Large intestine (tissue), 3 donors: ENCODE data around the gene LRRC32. TPM values are rescaled to one million over a fixed set of nuclear protein-coding genes. Genes with fewer than 3 reads are reported as not detected.

Source experiments
- DNase-seq, 2 donors: peaks; one replicate each; pipeline versions ENCODE4 v3.0.0 to v3.0.0-alpha.2; 2013
- H3K27ac ChIP-seq: one replicate; pipeline ENCODE4 v1.5.1; 2013; ENCODE audit warnings: low read length
- H3K27me3 ChIP-seq: 2 replicates; pipeline ENCODE4 v1.6.1; 2013; ENCODE audit warnings: low read length; ENCODE audit not compliant: control insufficient read depth, insufficient read depth
- H3K36me3 ChIP-seq: 2 replicates; pipeline ENCODE4 v1.6.1; 2013; ENCODE audit warnings: low read length; ENCODE audit not compliant: control insufficient read depth, insufficient read depth
- H3K4me1 ChIP-seq: one replicate; pipeline ENCODE4 v1.6.1; 2013; ENCODE audit warnings: low read length; ENCODE audit not compliant: control insufficient read depth, insufficient read depth
- H3K4me3 ChIP-seq: one replicate; pipeline ENCODE4 v1.5.1; 2013; ENCODE audit warnings: low read length
- H3K9me3 ChIP-seq: one replicate; pipeline ENCODE4 v1.6.1; 2013; ENCODE audit warnings: mild to moderate bottlenecking, low read depth, low read length, moderate library complexity; ENCODE audit not compliant: control insufficient read depth
- WGBS: methylation state at CpG from one replicate; pipeline ENCODE4 v1.1.5; 2013; ENCODE audit warnings: low lambda C conversion rate; ENCODE audit not compliant: insufficient coverage; 5-methylcytosine and 5-hydroxymethylcytosine counted together
- polyA plus RNA-seq: library from polyadenylated mRNA; unstranded; fragments of 120-200 nt; gene quantifications from one replicate; pipeline ENCODE4 v1.2.1, GENCODE V29; 2013

LRRC32 gene
- polyA plus RNA-seq, 1 donor: 11.6 TPM

DNA sequence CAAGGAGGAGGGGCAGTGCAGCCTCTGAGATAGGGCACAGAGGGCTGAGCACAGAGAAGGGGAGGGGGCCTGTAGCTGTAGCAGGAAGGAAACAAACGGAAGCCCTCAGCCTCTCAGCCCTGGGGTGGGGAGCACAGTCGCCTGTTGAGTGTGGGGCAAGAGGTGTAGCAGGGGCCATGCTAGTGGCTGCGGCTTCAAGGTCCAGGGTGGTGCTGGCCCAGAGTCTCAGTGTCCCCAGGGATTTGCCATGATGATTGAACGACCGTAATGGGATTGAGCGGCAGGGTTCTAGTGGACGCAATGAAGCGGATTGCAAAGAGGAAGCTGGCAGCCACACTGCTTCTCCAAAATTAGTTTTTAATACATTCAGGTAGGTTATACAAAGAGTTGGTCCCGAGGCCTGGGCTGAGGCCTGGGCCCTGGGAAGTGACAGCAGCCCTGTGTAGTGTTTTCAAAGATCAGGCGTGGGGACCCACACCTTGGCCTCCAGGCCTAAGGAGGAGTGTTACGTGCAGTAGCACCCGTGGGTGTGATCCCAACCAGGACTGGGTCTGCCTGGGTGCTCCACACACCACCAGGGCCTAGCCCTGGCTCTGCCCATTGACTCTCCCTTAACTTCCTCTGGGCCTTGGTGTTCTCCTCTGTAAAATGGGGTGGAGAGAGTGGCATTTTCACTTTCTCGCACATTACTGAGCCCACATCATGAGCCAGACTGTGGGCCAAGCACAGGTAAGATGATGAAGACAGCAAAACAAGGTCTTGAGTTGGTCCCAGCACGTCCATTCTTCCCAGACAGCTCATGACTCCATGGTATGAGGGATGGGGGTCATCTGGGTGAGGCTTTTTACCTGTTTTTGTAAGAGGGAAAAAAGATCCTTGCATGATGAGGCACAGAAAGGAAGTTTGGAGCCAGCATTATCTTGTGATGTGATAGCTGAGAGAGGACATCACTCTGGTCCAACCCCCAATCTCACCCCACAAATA lies 13.1 kb downstream of the LRRC32 start:
- Histone ChIP-seq H3K27ac (peak overlapping the region; percentile 8), H3K27me3 (no peaks in the 10 kb centered on the region), H3K36me3 (peaks cover 2% of the 10 kb centered on the region), H3K4me3 (no peak overlapping the region), H3K4me1 (peaks cover 14% of the 10 kb centered on the region), H3K9me3 (no peaks in the 10 kb centered on the region)
- DNase-seq: no peak
- no CpG with 5 or more reads among the region's 14 CpGs for WGBS

DNA sequence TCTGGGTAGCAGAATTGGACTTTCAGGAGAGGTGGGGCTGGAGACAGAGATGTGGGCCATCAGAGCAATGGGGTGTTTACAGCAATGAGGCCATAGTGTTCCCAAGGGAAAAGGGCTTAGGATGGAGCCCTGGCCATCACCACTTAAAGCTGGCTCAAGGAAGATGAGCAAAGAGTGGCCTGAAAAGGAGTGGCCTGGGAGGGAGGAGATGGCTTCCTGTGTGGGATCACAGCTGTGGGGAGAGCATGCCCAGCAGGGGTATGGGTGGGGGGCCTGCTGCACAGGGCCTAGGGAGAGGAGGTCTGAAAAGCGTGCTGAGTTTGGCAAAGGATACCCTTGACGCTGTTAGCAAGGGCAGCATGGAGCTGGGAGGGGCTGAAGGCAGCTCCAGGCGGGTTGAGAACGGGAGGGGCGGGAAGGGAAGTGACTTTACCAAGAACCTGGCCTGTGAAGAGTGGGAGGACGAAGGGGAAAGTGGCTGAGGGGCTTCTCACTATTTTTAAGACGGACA lies 13.9 kb downstream of the LRRC32 start:
- H3K4me1 ChIP-seq: peaks cover 14% of the 10 kb centered on the region
- H3K4me3 ChIP-seq: no peak overlapping the region
- peak overlapping the region; percentile 9 for H3K27ac ChIP-seq
- H3K27me3 ChIP-seq: no peaks in the 10 kb centered on the region
- H3K9me3 ChIP-seq: no peaks in the 10 kb centered on the region
- DNase-seq: no peak
- 65% methylated on average over 5 of the region's 7 CpGs for WGBS
- H3K36me3 ChIP-seq: peaks cover 2% of the 10 kb centered on the region

DNA sequence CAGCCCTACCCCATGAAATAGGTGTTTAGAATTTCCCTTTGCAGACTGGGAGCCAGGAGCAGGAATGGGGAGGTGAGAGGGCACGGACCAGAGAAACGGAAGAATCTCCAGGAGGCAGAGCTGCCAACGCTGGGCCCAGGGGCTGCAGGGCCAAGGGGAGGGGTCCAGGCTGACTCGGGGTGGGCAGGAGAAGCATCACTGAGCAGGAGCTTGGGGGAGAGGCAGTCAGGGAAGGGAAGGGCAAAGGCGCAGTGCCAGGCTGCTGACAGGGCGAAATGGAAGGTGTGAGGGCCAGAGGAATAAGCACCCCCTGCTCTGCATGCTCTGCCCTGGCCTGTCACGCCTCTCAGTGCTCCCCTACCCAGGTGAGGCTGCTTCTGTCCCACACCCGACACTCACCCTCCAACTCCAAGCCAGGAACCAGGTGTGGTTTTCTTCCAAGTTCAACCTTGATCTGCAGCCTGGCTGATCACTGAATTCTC lies 14.5 kb downstream of the LRRC32 start:
- Histone ChIP-seq H3K4me3 (no peak overlapping the region), H3K4me1 (peaks cover 14% of the 10 kb centered on the region), H3K27me3 (no peaks in the 10 kb centered on the region), H3K36me3 (peaks cover 2% of the 10 kb centered on the region), H3K27ac (peak overlapping the region; percentile 9), H3K9me3 (no peaks in the 10 kb centered on the region)
- no peak for DNase-seq
- WGBS: no CpG with 5 or more reads among the region's 8 CpGs

DNA sequence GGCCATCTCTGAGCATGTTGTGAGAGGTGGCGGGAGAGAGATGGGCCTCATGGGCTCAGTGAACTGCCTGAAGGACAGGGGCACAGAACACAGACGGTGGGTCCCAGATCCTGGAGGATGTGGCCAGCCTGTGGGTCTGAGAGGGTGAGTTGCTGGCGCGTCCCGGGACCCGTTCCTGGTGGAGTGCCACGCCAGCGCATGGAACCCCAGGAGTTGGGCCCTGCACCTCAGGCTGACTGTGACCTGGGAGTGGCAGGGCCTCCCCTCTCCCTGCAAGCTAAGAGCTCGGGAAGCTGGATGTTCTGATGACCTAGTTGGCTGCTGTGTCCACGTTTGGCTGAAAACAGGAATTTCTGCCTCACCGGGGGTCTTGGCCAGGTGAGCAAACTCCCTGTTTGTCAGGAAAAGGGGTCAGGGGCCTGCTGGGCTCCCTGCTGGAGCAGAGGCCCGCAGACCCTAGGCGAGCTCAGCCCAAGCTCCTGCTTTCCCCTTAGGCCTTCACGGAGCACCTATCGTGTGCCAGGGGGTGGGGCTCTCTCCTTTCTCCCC lies 15.0 kb downstream of the LRRC32 start:
- Histone ChIP-seq H3K27ac (no peak overlapping the region), H3K9me3 (no peaks in the 10 kb centered on the region), H3K27me3 (no peaks in the 10 kb centered on the region), H3K36me3 (peaks cover 2% of the 10 kb centered on the region), H3K4me1 (peaks cover 14% of the 10 kb centered on the region), H3K4me3 (no peak overlapping the region)
- DNase-seq: no peak
- WGBS: no CpG with 5 or more reads among the region's 15 CpGs

DNA sequence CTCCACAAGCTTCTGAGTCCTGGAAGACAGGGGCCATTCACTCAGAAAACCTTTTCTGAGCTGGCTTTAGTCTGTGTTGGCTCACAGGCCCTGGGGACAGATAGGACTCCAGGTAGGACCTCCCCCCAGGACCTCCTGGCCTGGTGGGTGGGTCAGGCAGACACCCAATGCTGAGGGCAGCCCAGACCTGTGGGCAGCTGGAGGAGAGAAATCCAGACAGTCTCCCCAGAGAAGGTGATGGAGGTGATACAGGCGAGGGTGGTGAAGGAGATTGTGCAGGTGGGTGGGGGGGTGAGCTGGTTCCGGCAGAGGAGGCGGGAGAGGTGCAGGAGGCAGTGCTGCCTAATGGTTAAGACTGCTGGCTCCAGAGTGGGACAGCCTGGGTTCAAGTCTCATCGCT lies 15.6 kb downstream of the LRRC32 start:
- Histone ChIP-seq H3K9me3 (no peaks in the 10 kb centered on the region), H3K27me3 (no peaks in the 10 kb centered on the region), H3K4me3 (no peak overlapping the region), H3K4me1 (peaks cover 14% of the 10 kb centered on the region), H3K27ac (peak overlapping the region; percentile 68), H3K36me3 (peaks cover 2% of the 10 kb centered on the region)
- no peak for DNase-seq
- no CpG with 5 or more reads among the region's 4 CpGs for WGBS

DNA sequence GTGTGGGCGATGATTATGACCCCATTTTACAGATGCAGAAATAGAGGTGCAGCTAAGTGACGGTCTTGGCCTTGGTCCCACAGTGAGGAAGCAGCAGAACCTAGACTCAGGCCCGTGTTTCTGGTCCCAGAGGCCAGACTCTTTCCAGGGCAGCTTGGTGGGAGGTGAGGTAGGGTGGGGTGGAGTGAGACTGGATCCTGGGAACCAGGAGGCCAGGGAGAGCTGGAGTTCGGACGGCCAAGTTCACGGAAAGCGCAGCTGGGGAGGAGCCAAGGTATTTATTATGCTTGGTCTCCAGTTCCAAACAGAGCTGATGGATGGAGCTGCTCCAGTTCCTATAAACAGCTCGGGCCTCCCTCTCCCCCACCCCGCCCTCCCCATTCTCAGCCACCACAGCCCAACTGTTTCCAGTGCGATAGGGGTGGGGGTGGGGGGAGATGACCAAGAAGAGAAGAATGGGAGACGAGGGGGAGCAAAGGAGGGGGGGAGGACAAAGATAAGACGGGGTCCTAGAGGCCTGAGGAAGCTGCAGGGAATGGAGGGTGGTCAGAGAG lies 16.2 kb downstream of the LRRC32 start:
- peak overlapping the region; percentile 68 for H3K27ac ChIP-seq
- WGBS: no CpG with 5 or more reads among the region's 12 CpGs
- peaks cover 1% of the 10 kb centered on the region for H3K36me3 ChIP-seq
- peaks cover 14% of the 10 kb centered on the region for H3K4me1 ChIP-seq
- H3K4me3 ChIP-seq: no peak overlapping the region
- DNase-seq: peak; percentile 69 to 71
- no peaks in the 10 kb centered on the region for H3K9me3 ChIP-seq
- H3K27me3 ChIP-seq: no peaks in the 10 kb centered on the region

DNA sequence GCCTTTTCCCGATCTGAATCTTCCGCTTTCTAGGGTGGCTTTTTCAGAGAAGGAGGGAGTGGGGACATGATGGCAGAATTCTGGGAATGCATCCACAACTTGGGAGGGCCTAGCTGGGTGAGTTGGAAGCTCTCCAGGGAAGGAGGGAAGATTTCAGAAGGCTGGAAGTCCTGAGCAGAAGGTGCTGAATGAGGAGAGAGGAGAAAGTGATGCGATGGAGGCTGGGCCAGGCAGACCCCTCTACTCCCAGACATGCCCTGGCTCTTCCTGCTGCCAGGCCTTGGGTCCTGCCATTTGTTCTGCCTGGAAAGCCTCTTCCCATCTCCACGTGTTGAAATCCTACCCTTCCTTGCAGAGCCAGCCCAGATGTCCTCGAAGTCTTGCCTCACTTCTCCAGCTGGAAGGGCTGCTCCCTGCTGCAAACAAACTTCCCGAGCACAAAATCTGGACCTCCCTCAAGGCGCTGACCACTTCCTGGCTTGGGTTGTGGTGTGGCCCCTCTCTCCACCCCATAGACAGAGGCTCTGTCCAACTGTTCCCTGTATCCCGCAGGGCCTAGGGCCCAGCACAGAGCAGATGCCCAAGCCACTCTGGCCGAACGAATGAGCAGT lies 16.8 kb downstream of the LRRC32 start:
- WGBS: 58% methylated on average over 2 of the region's 10 CpGs
- Histone ChIP-seq H3K36me3 (no peaks in the 10 kb centered on the region), H3K27ac (peak overlapping the region; percentile 67), H3K4me3 (no peak overlapping the region), H3K9me3 (no peaks in the 10 kb centered on the region), H3K4me1 (peaks cover 14% of the 10 kb centered on the region), H3K27me3 (no peaks in the 10 kb centered on the region)
- peak; percentile 48 to 56 for DNase-seq

DNA sequence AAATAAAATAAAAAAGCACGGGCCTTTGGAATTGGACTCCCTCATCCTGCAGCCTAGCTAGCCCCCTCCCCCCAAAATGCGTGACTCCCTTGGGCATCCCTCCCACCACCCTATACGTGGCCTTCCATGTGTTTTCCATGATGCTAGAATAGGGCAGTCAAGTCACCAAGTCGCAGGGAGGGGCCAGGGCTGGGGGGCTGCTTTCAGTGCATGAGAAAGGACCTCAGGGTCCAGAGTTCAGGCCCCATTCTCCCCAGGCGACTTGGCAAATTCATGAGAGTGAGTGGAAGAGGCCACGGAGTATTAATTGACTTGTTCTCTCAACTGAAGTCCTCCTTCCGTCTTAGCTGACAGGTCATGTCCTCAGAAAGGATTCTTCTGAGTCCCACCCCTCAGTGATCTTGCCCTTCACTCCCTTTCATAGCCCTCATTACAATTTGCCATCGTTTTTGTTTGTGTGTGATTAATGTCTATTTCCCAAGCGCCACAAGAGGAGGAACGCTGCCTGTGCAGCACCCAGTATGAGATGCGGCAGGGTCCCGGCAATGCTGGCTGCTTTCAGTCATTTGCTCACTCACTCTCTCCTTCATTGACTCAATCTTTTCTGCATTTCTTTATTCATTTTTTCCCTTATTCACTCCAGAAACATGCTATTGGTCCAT lies 17.4 kb downstream of the LRRC32 start:
- Histone ChIP-seq H3K36me3 (no peaks in the 10 kb centered on the region), H3K27me3 (no peaks in the 10 kb centered on the region), H3K27ac (peak overlapping the region; percentile 67), H3K9me3 (no peaks in the 10 kb centered on the region), H3K4me1 (peaks cover 14% of the 10 kb centered on the region), H3K4me3 (no peak overlapping the region)
- no peak for DNase-seq
- 100% methylated on average over 2 of the region's 12 CpGs for WGBS

DNA sequence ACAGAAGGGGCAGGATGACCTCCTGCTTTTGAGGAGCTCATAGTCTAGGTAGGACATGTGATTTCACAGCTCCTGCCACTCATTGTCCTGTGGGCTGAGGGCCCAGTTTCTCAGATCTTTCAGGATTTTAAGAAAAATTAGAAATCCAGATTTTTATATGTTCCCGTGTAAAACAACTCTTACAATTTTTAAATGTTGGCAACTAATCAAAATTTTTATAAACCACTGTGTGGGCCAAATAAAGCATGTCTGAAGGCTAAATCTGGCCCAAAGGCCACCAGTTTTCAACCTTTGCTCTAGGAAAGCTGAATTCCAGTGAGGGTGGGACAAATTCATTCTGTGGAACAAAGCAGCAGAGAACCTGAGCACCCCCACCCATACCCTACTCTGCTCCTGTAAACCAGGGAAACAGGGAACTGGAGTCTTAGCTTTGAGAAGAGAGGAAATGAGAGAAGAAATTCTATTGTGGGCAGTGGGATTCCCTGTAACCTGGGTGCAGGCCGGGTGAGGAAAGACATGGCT lies 20.6 kb downstream of the LRRC32 start:
- no peaks in the 10 kb centered on the region for H3K36me3 ChIP-seq
- 83% methylated on average over 1 of the region's 2 CpGs for WGBS
- H3K9me3 ChIP-seq: no peaks in the 10 kb centered on the region
- no peak overlapping the region for H3K27ac ChIP-seq
- peaks cover 2% of the 10 kb centered on the region for H3K27me3 ChIP-seq
- DNase-seq: no peak
- peaks cover 3% of the 10 kb centered on the region for H3K4me1 ChIP-seq
- H3K4me3 ChIP-seq: no peak overlapping the region
